IPS-11a (cell line): ENCODE measurements around the gene ECD.

Experiments used
- H3K4me3 ChIP-seq: one replicate; pipeline ENCODE4 v1.5.1; 2013; ENCODE audit warnings: low read depth, low read length, control low read depth

The ECD gene

DNA sequence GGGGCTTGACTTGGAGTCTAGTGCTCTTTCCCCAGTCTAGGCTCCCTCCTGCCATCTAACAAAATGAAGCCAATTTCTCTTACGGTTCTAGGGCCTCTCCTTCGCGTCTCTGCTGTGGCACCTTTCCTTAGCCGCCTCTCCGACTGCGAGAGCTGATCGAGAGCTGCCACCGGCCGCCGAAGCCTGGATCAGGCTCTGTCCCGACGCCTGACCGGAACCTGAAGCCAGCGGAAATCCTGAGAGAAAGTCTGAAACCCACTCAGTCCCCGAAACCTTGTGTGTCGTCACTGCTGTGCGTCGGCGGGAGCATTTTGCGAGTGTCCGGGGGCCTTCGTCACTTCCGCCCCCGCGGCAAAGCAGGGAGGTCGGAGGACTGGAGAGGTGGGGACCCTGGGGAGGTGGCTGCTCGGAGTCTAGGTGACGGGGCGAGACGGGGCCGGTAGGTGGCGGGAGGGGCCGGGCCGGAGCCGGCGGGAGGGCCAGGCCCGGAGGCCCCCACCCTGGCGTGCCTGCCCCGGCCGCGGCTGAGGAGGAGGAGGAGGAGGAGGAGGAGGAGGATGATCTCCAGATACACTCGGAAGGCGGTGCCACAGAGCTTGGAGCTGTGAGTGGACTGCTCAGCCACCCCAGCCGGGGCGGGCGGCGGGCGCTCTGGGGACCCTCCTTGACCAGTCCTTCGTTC lies at the start of gene ECD, which contains the start of gene FAM149B1:
ECD (minus strand) TSS at position 226 of the 682 bp plus-strand sequence. CDS start 4,071 bp downstream, outside the sequence.
FAM149B1 (plus strand) TSS at position 337 of the 682 bp plus-strand sequence; CDS start at position 558, 221 bp downstream.
- H3K4me3 ChIP-seq = peak within 1 kb of the TSS; percentile 98

DNA sequence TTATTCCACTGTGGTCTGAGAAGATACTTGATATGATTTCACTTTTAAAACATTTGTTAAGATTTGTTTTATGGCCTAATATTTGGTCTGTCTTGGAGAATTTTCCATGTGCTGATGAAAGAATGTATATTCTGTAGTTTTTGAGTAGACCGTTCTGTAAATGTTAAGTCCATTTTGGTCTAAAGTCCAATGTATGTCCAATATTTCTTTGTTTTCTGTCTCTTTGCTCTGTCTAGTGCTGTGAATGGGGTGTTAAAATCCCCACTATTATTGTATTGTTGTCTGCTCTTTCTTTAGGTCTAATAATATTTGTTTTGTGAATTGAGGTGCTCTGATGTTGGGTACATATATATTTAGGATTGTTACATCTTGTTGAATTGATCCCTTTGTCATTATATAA lies 47.9 kb upstream of the ECD start:
- no peak overlapping the region for H3K4me3 ChIP-seq

DNA sequence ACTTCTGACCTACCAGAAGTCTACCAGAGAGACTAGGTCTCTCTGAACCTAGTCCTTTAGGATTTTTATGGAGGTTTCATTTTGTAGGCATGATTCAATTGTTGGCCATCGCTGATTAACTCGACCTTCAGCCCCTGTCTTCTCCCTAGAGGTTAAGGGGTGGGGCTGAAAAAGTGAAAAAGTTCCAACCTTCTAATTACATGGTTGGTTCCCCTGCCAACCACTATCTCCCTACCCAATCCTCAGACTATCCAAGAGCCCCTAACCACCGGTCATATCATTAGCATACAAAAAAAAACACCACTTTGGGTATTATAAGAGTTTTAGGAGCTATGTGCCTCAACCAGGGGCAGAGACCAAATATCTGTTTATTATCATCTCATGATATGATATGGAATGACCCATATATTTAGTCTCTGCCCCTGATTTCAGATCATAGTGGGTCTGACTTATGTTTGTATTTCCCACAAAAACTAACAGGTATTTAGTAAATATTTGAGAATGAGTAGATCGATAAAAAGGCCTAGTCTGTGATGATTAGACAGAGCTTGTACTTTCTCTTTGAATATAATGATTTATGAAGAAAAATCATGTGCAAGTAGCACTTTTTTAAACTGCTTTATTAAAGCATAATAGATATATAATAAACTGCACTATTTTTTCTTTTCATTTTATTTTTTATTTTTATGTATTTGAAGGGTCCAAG lies 43.5 kb upstream of the ECD start:
- no peak overlapping the region for H3K4me3 ChIP-seq

DNA sequence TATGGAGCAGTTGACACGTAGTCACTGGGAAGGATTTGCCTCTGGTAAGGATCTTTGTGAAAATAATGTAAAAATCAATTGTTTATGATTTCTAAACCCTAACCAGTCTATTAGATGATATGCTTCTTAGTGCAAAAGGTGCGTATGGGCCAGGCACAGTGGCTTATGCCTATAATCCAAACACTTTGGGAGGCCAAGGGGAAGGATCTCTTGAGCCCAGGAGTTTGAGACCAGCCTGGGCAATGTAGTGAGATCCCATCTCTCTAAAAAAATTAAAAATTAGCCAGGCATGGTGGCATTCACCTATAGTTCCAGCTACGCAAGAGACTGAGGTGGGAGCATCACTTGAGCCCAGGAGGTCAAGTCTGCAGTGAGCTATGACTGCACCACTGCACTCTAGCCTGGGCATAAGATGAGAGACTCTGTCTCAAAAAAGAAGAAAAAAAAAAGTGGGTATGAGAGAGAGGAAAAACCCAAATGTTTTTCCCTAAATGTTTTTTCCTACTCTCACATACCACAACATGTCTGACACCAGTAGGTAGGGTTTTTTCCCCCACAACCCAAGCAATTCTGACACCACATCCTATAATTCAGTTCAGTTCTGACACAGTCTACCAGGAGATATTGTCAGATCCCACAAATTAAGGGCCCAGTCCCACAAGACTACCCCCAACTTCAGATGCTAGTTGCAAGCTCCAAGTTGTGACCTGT lies 42.7 kb upstream of the ECD start:
- H3K4me3 ChIP-seq = no peak overlapping the region

DNA sequence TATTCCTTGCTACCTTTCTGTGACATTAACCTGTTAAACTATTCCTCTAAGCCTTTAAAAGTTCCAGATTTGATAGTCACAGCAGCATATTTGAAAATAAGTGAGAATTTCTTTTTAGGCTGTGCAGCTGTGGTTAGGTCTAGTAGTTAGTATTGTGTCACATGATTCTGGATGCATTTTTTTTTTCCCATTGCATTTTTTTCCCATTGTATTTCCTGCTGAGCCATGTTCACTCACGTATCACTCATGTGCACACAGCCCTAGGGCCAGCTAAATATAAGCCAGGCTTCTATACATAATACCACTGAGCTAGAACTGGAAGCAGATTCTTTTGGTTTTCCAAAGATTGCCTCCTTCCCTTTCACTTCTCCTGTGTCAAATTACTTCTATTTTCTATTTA lies 41.9 kb upstream of the ECD start:
- H3K4me3 ChIP-seq = no peak overlapping the region

DNA sequence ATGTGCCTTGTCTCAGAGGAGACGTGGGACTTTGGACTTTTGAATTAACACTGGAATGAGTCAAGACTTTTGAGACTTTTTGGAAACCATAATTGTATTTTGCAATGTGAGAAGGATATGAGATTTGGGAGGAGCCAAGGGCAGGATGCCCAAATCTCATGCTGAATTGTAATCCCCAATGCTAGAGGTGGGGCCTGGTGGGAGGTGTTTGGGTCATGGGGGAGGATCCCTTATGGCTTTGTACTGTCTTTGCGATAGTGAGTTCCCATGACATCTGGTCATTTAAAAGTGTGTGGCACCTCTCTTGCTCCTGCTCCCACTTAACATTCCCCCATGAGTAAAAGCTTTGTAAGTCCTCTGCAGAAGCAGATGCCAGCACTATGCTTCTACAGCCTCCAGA lies 40.1 kb upstream of the ECD start:
- no peak overlapping the region for H3K4me3 ChIP-seq

DNA sequence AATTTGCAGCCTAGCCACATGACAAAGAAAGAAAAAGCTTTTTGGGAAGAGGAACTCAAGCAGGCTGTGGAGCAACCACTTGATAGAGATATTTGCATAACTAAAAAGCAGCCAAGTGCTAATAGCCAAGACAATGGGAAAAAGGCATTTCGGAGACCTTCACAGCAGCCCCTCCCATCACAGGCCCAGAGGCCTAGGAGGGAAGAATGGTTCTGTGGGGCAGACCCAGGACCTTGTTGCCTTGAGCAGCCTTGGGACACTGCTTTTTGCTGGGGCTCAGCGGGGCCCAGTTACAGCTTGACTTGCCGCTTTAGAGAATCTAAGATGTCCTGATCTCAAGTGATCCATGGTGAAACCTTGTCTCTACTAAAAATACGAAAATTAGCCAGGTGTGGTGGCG lies 38.6 kb upstream of the ECD start:
- no peak overlapping the region for H3K4me3 ChIP-seq

DNA sequence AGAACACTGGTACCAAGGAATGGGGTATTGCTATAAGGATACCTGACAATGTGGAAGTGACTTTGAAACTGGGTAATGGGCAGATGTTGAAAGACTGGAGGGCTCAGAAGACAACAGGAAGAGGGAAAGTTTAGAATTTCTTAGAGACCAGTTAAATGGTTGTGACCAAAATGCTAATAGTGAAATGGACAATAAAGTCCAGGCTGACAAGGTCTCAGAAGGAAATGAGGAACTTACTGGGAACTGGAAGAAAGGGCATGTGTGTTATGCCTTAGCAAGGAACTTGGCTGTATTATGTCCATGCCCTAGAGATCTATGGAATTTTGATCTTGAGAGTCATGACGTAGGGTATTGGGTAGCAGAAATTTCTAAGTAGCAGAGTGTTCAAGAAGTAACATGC lies 38.1 kb upstream of the ECD start:
- H3K4me3 ChIP-seq = no peak overlapping the region

DNA sequence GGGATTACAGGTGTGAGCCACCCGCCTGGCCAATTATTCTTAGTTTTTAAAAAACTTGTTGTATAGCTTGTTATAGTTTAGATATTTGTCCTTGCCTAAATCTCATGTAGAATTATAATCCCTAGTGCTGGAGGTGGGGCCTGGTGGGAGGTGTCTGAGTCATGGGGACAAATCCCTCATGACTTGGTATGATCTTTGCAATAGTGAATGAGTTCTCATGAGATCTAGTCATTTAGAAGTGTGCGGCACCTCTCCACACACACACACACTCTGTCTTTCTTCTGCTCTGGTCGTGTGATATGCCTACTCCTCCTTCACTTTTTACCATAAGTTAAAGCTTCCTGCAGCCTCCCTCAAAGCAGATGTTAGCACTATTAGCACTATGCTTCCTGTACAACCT lies 37.3 kb upstream of the ECD start:
- H3K4me3 ChIP-seq = no peak overlapping the region

DNA sequence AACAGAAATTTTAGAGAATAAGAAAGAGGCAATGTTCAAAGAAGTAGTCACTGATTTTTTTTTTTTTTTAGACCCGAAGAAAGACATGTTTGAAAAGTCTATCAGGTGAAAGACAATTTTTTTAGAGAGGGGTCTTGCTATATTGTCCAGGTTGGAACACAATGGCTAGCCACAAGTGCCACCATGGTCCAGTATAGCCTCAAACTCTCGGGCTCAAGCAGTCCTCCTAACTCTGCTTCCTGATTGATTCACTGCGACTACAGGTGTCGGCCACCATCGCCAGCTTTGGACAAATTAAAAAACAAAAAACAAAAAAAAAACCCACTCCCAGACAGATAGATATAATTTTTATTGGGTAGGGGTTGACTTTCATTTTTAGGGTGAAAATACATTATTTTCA lies 22.4 kb upstream of the ECD start:
- no peak overlapping the region for H3K4me3 ChIP-seq

DNA sequence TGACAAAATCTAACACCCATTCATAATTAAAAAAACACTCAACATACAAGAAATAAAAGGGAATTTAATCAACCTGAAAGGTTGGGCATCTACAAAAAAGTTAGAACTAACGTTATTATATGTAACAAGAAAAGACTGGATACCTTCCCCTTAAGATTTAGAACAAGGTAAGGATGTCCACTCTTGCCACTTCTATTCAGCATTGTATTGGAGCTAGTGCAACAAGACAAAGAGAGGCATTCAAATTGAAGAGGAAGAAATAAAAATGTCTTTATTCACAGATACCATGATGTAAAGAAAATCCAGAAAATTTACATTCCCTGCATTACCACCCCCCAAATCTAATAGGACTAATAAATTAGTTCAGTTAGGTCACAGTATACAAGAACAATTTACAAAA lies 18.5 kb upstream of the ECD start:
- H3K4me3 ChIP-seq = no peak overlapping the region

DNA sequence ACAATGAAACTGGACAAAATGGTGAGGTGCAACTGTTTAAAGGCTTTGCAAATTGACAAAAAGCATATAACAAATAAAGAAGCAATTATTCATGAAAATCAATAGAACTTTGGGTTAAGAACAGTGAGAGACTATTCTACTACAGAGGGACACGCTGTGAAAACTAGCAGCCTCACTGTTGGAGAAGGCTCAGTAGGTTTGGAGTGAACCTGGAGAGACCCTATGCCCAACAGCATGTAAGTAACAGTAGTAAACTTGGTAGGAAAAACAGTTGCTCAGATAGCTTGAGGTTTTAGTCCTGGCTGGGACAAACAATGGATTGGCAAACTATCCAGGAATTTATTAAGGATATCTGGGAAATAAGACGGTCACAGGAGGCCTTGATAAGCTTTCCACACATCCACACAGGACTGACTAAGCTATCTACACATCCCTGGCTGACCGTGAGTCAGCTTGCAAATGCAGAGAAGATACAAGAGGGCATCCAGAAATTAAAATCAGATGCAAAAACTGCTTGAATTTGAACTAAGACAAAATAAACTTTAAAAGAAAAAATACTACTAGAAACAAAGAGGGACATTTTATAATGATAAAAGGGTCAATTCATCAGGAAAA lies 16.0 kb upstream of the ECD start:
- no peak overlapping the region for H3K4me3 ChIP-seq

DNA sequence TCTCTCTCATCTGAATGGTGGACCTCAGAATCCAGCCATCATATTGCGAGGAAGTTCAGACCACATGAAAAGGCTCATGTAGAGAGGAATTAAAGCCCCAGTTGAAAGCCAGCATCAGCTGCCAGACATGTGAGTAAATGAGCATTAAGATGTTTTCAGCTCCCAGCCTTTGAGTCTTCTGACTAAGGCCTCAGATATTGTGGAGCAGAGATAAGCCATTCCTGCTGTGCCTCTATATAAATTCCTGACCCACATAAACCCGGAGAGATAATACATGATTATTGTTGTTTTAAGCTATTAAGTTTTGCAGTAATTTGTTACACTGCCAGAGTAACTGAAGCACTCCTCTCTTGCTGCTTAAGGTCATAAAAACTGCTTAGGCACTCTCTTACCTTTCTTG lies 14.8 kb upstream of the ECD start:
- H3K4me3 ChIP-seq = no peak overlapping the region

DNA sequence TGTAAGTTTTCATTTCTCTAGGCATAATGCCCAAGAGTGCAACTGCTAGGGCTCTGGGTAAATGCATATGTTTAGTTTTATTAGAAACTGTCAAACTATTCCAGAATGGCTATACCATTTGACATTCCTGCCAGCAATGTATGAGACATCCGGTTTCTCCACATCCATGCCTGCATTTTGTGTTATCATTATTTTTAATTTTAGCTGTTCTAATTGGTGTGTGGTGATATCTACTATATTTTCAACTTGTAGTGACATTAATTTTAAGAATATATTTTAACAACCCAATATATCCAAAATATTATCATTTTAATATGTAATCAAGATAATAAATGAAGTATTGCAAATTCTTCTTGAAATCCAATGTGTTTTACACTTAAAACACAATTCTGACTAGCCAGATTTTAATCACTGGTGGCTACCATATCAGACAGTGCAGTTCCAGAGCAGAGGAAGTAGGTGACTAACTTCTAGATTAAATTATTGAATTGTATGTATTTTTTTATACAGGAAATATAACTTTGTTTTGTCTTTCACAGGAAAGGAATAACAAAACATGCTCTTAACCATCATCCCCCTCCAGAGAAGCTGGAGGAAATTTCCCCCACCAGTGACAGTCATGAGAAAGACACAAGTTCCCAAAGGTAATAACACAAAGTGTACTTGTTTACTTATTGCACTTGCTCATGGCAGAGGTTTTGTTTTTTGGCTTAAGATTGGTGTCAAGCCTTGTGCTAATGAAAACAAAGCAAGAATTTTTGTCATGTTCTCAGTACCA lies 6.5 kb upstream of the ECD start:
- no peak overlapping the region for H3K4me3 ChIP-seq

DNA sequence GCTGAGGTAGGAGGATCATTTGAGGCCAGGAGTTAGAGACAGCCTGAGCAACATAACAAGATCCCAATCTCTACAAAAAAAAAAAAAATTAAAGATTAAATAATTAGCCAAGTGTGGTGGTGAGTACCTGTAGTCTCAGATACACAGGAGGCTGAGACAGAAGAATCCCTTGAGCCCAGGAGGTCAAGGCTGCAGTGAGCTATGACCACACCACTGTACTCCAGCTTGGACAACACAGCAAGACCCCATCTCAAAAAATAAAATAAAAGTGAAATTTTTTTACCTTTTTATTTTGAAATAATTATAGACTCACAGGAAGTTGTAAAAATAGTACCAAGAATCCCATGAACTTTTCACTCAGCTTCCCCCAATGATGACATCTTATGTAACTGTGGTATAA lies 5.1 kb upstream of the ECD start:
- no peak overlapping the region for H3K4me3 ChIP-seq

DNA sequence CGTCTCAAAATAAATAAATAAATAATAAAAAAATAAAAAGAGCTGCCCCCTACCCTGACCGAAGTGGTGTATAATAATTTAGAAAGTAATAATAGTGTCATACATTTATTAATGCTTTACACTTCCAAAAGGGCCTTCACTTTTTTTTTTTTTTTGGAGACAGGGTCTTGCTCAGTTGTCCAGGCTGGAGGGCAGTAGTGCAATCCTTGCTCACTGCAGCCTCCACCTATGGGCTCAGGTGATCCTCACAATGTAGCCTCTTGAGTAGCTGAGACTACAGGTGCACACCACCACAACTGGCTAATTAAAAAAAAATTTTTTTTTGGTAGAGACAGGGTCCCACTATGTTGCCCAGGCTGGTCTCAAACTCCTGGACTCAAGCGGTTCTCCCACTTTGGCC lies 1.5 kb upstream of the ECD start:
- no peak overlapping the region for H3K4me3 ChIP-seq

DNA sequence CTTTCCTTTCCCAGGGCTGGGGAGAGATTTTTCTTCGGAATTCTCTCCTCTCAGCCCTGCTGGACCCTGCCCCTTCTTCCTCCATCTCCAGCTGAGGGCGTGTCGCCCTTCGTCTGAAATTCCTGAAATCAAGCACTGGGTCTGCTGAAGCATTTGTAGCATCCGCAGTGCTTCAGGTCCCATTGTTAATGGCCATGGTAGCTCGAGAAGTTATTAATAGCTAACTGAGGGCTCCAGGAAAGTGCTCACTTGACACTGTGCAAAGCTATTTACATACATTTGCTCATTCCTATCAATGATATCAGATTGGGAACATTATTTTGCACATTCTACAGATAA lies 626 bp upstream of the ECD start:
- H3K4me3 ChIP-seq = peak overlapping the region; percentile 98

DNA sequence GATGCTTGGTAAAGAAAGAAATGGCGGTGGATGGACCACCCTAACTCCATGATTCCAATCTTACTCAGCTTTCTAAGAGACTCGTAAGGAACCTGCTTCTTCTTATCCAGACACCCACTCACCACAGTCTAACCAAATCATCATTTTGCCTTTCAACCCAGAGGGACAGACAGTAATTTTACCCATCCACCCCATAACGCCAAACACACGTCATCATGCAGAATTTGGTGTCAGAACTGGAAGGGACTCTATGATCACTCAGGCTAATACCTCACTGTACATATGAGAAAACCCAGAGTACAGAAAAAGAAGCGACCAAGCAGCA lies 388 bp downstream of the ECD start:
- peak overlapping the region; percentile 98 for H3K4me3 ChIP-seq

DNA sequence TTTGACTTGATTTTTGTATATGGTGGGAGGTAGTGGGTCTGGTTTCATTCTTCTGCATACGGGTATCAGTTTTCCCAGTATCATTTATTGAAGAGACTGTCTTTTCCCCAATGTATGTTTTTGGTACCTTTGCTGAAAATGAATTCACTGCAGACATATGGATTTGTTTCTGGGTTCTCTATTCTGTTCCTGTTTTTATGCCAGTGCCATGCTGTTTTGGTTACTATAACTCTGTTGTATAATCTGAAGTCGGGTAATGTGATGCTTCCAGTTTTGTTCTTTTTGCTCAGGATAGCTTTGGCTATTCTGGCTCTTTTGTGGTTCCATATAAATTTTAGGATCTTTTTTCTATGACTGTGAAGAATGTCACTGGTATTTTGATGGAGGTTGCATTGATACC lies 836 bp downstream of the ECD start:
- H3K4me3 ChIP-seq = peak overlapping the region; percentile 98

DNA sequence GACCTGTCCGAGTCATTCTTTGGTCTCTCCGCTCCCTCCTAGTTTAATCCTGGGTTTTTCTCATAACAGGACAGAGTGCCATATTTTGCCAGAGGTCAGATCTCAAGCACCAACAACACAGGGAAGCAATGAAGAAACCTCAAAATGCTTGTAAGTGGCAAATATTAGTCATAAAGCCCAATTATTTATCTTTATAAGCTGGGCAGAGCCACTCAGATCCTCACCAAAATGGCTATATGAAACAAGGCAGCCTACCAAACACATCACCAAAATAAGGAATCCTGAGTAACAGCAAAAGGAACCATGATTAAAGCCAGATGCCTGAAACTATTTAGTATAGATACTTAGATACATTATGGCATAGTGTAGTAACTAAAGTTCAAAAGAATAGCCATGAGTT lies 4.7 kb downstream of the ECD start:
- H3K4me3 ChIP-seq = no peak overlapping the region

DNA sequence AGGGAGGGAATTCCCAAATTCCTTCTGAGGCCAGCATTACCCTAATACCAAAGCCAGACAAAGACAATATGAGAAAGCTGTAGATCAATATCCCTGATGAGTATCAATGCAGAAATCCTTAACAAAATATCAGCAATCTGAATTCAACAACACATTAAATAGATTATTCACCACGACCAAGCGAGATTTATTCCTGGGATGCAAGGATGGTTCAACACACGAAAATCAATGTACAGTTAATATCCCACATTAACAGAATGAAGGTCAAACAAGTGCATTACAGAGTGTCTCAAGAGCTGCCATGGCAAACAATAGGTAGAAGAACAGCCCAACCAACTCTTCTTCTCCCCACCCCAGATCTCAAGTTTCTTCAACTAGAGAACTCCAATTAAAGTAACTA lies 6.1 kb downstream of the ECD start:
- H3K4me3 ChIP-seq = no peak overlapping the region
